NCI-H2196 treated with DMSO at 0.1 percent for 48 hours (cell line): ENCODE results near the gene TIMELESS.
A peak's percentile ranks its signal among the peaks of the same experiment; 100 is the strongest.
"Not testable (repeated sequence)": the region's sequence is repeated elsewhere in the genome, so short reads cannot be mapped to it uniquely, and the experiment has no call there.

ENCODE experiments used
- DNase-seq: peaks from one replicate; lab custom pipeline; 2025; ENCODE audit not compliant: unreplicated experiment; lab: John Stamatoyannopoulos, UW

TIMELESS gene, protein sequence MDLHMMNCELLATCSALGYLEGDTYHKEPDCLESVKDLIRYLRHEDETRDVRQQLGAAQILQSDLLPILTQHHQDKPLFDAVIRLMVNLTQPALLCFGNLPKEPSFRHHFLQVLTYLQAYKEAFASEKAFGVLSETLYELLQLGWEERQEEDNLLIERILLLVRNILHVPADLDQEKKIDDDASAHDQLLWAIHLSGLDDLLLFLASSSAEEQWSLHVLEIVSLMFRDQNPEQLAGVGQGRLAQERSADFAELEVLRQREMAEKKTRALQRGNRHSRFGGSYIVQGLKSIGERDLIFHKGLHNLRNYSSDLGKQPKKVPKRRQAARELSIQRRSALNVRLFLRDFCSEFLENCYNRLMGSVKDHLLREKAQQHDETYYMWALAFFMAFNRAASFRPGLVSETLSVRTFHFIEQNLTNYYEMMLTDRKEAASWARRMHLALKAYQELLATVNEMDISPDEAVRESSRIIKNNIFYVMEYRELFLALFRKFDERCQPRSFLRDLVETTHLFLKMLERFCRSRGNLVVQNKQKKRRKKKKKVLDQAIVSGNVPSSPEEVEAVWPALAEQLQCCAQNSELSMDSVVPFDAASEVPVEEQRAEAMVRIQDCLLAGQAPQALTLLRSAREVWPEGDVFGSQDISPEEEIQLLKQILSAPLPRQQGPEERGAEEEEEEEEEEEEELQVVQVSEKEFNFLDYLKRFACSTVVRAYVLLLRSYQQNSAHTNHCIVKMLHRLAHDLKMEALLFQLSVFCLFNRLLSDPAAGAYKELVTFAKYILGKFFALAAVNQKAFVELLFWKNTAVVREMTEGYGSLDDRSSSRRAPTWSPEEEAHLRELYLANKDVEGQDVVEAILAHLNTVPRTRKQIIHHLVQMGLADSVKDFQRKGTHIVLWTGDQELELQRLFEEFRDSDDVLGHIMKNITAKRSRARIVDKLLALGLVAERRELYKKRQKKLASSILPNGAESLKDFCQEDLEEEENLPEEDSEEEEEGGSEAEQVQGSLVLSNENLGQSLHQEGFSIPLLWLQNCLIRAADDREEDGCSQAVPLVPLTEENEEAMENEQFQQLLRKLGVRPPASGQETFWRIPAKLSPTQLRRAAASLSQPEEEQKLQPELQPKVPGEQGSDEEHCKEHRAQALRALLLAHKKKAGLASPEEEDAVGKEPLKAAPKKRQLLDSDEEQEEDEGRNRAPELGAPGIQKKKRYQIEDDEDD

DNA sequence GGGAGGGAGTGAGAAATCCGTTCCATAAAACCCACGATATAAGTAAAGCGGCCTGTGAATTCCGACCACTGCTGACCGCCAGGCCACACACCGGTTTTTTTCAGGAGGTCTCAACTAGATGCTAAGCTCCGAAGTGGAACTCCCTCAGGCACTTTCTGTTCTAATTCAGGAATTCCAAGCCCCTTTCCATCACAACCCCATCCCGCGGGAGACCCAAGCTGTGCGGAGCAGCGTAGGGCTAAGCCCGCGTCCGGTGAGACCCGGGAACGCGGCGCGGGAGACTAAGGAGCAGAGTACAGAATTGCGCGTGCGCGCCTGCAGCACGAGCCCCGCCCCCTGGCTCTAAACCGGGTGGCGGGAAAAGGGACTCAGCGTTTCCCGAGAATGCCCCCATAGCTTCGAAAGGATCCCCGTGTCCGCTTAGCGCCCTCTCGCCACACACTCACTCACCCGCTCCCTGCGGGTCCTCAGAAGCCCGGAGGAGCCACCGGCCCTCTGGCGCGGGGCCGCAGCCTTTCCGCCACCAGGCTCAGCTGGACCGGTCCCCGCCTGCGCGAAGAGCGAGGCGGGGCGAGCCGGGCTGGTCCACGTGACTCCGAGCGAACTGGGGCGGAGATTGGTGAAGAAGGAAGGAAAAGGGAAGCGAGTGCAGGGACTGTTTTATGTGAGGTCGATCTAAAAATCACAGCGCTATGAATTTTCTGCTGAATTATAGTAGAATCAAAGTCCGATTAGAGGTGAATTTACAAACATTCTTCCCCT, at the start of gene TIMELESS:
Gene TIMELESS, minus strand, starts transcription at position 567 of the 762 bp plus-strand sequence. CDS start 15,256 bp downstream, outside the sequence.
- peak; percentile 92 for DNase-seq

DNA sequence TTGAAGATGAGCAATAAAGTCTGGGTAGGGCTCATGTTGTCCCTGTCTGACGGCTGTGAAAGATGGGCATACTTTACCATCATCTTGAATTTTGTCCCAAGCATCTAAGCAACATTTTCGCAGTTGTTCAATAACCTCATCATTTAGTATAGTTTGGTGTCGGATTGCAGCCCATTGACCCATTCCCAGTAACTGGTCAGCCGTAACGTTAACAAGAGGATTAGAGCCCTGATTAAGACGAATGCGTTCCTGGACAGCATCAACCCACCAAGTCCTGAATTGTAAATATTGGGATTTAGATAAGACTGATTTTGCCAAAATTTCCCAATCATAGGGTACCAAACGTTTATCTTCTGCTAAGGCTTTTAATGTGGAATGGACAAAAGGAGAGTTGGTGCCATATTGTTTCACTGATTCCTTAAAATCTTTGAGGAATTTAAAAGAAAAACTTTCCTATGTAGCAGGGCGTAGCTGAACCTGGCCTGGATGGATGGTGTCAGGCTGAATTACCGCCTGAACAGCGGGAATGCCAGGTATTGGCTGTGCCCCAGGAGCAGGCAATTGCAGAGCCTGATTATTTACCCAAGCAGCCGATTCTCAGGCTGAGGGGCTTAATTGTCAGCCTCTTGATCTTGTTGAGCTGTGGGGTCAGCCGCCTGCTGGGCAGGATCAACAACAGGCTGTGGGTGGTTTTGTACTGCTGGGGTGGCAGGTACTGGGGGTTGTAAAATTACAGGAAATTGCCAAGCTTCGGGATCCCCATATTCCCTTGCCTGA, 49.1 kb upstream of the TIMELESS start:
- not testable (repeated sequence) for DNase-seq

DNA sequence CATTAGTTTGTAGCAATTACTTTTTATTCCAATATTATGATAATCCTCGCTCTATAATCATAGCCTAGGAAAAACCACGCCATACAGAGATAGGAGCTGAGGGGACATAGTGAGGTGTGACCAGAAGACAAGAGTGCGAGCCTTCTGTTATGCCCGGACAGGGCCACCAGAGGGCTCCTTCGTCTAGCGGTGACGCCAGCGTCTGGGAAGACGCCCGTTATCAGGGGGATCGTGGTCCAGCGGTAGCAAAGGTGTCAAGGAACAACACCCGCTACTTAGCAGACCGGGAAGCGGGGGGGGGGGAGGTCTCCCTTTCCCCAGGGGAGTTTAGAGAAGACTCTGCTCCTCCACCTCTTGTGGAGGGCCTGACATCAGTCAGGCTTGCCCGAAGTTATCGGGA, 47.5 kb upstream of the TIMELESS start:
- not testable (repeated sequence) for DNase-seq

DNA sequence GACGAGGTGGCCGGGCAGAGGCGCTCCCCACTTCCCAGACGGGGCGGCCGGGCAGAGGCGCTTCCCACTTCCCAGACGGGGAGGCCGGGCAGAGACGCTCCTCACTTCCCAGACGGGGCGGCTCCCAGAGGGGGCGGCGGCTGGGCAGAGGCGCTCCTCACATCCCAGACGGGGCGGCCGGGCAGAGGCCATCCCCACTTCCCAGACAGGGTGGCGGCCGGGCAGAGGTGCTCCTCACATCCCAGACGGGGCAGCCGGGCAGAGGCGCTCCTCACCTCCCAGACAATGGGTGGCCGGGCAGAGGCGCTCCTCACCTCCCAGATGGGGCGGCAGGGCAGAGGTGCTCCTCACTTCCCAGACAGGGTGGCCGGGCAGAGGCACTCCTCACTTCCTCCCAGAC, 45.3 kb upstream of the TIMELESS start:
- DNase-seq, result not testable (repeated sequence)

DNA sequence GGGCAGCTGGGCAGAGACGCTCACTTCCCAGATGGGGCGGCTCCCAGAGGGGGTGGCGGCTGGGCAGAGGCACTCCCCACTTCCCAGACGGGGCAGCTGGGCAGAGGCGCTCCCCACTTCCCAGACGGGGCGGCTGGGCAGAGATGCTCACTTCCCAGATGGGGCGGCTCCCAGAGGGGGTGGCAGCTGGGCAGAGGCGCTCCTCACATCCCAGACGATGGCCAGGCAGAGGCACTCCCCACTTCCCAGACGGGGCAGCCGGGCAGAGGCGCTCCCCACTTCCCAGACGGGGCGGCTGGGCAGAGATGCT, 44.8 kb upstream of the TIMELESS start:
- DNase-seq, result not testable (repeated sequence)

DNA sequence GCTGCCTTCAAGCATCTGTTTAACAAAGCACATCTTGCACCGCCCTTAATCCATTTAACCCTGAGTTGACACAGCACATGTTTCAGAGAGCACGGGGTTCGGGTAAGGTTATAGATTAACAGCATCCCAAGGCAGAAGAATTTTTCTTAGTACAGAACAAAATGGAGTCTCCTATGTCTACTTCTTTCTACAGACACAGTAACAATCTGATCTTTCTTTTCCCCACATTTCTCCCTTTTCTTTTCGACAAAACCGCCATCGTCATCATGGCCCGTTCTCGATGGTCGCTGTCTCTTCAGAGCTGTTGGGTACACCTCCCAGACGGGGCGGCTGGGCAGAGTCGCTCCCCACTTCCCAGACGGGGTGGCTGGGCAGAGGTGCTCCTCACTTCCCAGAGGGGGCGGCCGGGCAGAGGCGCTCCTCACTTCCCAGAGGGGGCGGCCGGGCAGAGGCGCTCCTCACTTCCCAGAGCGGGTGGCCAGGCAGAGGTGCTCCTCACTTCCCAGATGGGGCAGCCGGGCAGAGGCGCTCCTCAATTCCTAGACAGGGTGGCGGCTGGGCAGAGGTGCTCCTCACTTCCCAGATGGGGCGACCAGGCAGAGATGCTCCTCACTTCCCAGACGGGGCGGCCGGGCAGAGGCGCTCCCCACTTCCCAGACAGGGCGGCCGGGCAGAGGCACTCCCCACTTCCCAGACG, 44.3 kb upstream of the TIMELESS start:
- DNase-seq, result not testable (repeated sequence)

DNA sequence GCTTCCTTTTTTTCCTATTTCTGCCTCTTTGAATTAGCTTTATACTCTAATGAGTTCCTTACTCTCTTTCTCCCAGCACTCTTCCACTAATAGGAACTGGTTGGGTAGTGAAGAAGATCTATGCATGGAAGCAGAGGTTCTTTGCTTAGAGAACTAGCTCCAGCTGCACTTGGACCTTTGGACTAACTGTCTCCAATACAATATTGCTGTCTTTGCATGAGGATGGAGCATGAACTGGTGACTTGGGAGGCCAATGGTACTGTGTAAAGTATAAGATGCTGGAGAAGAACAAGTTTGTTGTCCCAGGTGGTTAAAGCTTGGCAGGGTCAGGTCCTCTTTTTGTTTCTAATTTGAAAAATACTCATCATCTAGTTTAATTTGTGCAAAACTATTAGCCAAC, 41.1 kb upstream of the TIMELESS start:
- no peak for DNase-seq

DNA sequence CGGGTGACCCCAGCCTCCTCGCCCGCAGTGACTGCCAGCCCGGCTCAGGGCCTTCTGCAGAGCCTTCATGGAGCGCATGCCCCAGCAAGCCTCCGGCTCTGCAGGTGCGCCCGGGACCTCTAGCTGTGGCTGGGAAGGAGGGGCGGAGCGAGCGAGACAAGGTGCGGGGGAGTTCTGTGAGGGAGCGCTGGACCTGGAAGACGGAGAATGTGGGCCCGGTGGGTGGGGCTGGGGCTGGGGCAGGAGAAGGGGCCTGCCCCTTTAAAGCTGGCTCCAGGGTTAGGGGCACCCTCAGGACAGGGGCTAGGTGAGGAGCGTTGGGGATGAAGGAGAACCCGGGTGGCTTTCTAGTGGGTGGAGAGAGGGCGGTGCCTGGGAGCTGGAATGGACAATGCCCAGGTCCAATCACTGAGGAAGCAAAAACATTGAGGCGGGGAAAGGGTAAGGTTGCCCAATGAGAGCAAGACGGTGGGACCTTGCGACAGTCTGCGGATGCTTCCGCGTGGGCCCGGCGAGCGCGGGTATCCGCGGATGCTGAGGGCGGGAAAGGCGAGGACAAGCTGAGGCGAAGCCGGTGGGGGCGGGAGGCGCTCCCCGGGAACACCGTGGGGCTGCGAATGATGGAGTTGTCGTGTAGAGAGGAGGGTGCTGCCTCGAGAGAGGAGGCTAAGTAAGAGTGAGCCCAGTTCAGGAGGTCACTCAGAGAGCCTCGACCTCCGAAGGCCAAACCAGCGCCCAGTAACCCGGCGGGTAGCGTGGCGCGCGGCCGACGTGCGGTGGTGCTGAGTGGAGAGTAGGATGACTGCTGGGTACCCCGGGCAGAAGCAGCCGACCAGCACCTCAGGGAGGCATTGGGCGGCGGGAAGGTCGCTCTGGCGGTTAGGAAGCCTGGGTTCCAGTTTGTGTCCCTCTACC, 39.1 kb upstream of the TIMELESS start, which contains the start of gene GLS2:
Gene GLS2, minus strand, starts transcription at position 121 of the 915 bp plus-strand sequence. Its CDS starts 43 bp downstream, at position 78.
- DNase-seq, result peak; percentile 90

DNA sequence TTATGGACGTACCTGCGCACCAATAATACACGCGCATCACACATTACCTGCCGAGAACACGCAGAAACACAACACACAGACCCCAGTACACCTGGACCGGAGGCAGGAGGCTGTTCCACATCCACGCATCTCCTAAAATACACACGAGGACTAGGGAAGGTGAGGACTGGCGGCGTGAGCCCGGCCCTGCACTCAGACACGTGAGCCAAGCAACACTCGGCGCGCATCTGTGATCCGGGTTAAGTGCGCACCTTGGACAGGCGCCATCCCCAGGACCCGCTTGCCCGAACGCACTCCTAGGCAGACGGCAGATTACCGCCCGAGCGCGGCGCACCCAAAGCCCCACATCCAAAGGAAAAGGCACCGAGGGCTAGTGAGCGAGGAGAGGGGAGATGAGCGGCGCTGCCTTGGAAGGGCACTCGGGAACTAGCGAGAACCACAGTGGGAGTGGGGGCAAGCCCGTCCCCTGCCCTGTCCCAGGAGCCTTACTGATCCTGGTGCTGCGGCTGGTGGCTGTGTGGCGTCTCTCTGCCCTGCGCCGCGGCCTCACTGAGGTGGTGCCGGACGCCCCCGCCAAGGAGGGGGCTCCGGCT, 38.3 kb upstream of the TIMELESS start:
- peak; percentile 27 for DNase-seq

DNA sequence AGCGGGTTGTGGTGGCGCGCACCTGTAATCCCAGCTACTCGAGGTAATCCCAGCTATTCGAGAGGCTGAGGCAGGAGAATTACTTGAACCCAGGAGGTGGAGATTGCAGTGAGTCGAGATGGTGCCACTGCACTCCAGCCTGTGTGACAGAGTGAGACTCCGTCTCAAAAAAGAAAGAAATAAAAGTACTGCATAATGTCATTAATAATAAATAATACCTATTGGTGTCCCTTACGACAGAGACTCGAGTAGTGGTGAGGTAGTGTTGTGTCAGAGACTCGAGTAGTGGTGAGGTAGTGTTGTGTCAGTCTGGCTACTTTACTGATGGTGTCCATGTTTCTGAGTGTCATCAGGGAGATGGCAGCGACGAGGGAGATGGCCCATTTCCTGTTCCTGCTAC, 37.5 kb upstream of the TIMELESS start:
- DNase-seq, result no peak

DNA sequence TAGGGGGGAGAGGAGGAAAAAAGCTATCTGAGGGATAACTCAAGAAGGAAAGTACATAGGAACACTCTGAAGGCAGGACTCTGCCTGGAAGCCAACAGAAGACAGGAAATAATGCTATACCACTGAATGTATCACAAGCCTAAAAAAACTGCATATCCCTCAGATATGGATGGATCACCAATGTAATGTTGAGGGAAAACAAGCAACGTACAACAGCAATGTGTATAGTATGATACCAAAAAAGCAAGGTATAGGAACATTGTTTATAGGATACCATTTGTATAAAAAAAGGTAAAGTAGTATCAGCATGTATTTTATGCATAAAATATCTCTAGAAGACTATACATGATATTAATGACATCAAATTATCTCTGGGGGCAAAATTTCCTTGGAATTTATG, 35.3 kb upstream of the TIMELESS start:
- no peak for DNase-seq

DNA sequence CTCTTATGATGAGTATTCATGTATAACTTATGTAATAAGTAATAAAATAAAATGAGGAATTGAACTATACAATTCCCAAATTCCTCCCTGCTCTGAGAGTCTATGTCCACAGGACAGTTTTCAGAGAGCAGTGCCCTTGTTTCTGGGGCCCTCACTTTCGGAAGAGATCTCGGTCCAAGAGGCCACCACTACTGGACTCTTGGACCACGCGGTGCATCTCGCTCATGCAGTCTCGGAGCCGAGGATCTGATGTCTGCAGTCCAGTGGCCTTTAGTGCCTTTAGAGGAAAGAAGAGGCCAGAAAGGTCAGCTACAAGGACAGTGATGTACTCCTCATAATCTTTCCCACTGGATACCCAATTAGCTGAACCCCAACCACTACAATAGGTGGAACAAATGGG, 30.4 kb upstream of the TIMELESS start:
- DNase-seq, result no peak

DNA sequence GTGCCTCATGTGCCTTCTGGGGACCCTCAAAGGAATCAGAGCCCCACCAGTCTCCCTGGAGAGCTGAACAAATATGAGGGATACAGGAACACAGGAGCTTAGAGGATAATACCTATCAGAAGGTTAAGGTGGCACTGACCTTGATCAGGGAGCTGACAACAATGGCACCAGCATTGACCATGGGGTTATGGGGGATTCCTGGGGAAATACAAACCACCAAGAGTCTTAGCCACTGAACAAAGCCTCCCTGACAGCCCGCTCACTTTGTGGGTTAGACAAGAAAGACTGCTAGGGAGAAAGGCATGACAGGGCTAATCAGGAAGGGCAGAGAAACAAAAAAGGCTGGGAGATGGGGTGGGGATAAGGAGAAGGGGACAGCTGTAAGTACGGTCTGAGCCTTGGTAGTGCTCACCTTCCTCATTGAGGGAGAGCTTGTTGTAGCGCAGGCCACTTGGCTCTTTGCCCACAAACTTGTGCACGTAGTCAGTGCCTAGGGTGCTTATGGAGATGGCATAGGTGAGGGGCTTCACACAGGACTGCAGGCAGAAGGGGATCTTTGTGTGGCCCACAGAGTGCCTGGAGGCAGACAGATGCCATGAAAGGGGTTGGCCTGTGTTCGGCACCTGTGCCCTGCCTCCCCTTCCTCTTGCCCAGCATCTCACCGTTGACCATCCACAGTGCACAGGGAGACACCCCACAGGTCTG, 28.4 kb upstream of the TIMELESS start:
- DNase-seq, result no peak

DNA sequence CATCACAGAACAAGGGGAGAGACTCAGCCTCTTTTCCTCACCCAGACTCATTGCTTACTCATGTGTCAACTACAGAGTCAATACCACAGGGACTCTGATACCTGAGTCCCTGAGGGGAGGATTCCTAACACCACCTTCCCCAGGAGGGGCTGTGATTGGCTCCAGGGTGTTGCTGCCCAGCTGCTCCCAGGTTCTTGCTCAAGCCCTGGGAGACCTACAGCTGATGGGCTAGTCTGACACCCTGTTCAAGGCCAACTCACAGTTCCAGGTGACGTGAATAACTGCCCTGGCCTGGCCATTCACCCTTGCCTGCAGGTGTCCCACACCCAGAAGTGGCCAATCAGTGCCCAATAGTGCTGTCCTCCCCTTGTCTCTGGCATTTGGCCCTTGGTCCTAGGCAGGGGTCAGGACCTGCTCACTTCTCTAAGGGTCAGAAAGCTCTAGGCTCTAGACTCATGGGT, 27.8 kb upstream of the TIMELESS start:
- DNase-seq, result no peak

DNA sequence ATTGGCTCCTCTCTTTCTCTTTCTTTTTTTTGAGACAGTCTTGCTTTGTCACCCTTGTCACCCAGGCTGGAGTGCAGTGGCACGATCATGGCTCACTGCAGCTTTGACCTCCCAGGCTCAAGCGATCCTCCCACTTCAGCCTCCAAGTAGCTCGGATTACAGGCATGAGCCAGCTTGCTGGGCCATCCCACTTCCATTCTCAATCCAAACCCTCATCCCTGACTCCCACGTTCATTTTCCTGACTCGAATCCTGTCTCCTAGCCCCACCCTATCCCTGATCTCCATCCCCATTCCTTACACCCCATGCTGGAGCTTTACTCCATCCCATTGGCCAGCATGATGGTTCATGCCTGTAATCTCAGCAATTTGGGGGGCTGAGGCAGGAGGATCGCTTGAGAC, 26.9 kb upstream of the TIMELESS start:
- no peak for DNase-seq

DNA sequence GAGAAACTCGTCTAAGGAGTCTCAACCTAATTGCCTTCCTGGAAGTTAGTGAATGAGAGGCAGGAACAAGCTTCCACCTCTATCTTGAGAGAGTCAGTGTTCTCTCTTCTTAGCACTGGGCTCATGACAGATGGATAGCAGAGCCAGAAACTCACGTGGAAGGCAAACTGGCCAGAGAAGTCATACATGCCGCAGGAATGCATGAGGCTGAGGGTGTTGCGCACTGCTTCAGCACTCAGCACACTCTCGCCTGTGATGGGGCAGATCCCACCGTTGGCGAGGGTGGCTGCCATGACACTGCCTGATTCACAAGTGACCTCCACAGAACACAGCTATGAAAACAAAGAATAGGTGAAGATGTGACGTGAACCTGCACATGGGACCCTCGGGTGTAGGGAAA, 25.2 kb upstream of the TIMELESS start:
- no peak for DNase-seq
